HG03571 (cell line): Measurements from ENCODE around the gene ANKS6.
"Not testable (repeated sequence)": the region's sequence is repeated elsewhere in the genome, so short reads cannot be mapped to it uniquely, and the experiment has no call there.

Experiments used
- ATAC-seq: cut with Tn5 transposase; IDR thresholded peaks from one replicate; pipeline ENCODE4 v1.9.1; 2021; ENCODE audit not compliant: unreplicated experiment

ANKS6 gene

GRCh38 chr9:98707166-98708102, 88.9 kb downstream of the ANKS6 start:
- ATAC-seq: no peak

- ATAC-seq: no peak
Measured at GRCh38 chr9:98706651-98707165, 89.6 kb downstream of the ANKS6 start.

- no peak for ATAC-seq
Measured at GRCh38 chr9:98702835-98703380, 93.4 kb downstream of the ANKS6 start.

DNA sequence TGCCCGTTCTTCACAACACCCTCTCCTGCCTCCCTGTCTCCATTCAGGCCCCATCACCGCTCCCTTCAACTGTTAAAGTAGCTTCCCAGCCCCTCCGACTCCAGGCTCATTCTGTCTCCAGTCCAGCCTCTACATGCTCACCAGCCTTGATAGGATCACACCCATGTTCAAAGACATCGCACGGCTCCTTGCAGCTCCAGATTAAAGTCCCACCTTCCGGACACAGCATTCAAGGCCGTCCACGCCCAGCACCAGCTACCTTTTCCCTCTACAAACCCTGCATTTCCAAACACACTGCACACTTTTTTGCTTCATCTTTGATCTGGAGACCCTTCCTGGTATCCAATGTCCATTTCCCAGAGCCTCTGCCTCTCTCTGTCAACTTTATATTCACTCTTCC, 94.0 kb downstream of the ANKS6 start:
- no peak for ATAC-seq

GRCh38 chr9:98701576-98701975, 94.8 kb downstream of the ANKS6 start:
- ATAC-seq: no peak

GRCh38 chr9:98700801-98701200, 95.6 kb downstream of the ANKS6 start:
- no peak for ATAC-seq

DNA sequence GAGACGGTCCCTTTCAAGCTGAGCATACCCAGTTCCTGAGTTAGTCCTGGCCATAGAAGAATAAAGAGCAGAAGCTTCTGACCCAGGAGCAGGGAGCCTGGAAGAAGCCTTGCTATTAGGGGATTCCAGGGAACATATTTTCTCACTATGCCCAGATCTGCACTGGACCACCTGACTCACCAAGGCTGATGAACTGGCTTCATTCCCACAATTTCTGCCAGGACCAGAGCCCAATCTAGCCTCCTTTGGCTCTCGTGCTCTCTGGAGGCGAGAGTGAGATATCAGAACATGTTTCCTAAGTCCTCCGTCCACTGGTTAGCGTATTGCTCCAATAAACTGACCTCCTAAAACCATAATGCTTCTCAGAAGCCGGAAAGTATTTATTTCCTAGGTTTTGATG, 97.5 kb downstream of the ANKS6 start:
- ATAC-seq: no peak

- ATAC-seq: no peak
Measured at GRCh38 chr9:98694943-98695342, 101.4 kb downstream of the ANKS6 start.

DNA sequence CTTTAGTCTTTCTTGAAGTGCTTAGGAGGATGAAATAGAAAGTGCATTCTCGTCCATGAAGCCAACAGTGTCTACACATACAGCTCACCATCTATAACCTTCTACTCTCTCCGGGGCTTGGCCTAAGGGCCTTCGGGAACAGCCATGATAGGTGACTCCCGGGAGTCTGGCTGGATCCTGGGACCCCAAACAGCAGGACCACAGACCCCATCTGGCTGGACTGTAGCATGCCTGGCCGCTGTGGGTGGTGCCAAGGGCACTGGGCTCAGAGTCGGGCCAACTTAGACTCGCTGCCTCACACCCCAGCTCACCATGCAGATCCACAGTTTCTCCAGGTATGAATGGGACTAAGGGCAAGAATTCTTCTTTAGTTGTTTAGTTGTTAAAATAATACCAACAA, 104.0 kb downstream of the ANKS6 start:
- no peak for ATAC-seq

- no peak for ATAC-seq
Measured at GRCh38 chr9:98691890-98692289, 104.5 kb downstream of the ANKS6 start.

- no peak for ATAC-seq
Measured at GRCh38 chr9:98690686-98691085, 105.7 kb downstream of the ANKS6 start.

GRCh38 chr9:98688710-98689495, 107.5 kb downstream of the ANKS6 start:
- ATAC-seq: no peak

DNA sequence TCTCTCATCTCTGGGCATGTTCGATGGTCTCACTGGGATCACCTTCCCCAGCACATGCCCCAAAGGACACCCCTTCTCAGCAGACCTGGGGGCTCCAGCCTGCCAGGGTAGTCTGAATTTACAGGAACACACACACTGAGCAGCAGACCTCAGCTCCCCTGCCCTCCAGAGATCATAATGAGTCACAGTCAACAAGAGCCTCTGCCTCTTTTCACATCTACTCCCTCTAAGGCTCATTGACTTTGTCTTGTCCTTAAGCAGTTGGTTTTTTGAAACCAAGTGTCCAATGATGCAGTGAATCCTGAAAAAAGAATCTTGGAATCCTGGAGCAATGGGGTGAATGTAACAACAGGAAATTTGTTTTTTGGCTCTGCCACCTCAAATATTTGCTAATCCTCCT, 108.4 kb downstream of the ANKS6 start:
- no peak for ATAC-seq

- no peak for ATAC-seq
Measured at GRCh38 chr9:98686961-98687855, 109.1 kb downstream of the ANKS6 start.

DNA sequence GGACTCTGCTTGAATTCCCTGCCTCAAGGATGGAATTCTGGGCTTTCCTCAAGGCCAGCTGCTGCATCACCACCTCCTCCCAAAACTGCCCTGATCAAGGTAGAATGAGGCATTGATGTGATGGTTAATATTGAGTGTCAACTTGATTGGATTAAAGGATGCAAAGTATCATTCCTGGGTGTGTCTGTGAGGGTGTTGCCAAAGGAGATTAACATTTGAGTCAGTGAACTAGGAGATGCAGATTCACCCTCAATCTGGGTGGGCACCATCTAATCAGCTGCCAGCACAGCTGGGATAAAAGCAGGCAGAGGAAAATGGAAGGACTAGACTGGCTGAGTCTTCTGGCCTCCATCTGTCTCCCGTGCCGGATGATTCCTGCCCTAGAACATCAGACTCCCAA, 111.5 kb downstream of the ANKS6 start:
- not testable (repeated sequence) for ATAC-seq
